GM19467 (cell line): ENCODE results near the gene CWH43.
"Not testable (repeated sequence)": the region's sequence is repeated elsewhere in the genome, so short reads cannot be mapped to it uniquely, and the experiment has no call there.

Source experiments
- ATAC-seq: cut with Tn5 transposase; IDR thresholded peaks from one replicate; pipeline ENCODE4 v1.9.1; 2021; ENCODE audit warnings: mild to moderate bottlenecking, moderate library complexity; ENCODE audit not compliant: unreplicated experiment

CWH43 gene

DNA sequence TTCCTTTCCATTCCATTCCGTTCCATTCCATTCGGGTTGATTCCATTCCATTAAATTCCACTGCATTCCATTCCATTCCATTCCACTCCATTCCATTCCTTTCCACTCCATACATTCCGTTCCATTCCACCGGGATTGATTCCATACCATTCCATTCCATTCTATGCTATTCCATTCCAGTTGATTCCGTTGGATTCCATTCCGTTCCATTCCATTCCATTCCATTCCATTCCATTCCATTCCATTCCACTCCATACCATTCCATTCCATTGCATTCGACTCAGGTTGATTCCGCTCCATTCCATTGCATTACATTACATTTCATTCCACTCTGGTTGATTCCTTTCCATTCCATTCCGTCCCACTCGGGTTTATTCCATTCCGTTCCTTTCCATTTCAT lies 110.1 kb downstream of the CWH43 start:
- ATAC-seq, result not testable (repeated sequence)

- peak; percentile 37 for ATAC-seq
Observed at GRCh38 chr4:49096627-49097026, 110.6 kb downstream of the CWH43 start.

DNA sequence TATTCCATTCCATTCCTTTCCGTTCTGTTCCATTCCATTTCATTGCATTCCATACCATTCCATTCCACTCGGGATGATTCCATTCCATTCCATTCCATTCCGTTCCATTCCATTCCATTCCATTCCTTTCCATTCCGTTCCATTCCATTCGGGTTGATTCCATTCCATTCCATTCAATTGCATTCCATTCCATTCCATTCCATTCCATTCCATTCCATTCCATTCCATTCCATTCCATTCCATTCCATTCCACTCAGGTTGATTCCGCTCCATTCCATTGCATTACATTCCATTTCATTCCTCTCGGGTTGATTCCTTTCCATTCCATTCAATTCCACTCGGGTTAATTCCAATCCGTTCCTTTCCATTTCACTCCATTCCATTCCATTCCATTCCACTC lies 111.0 kb downstream of the CWH43 start:
- ATAC-seq, result not testable (repeated sequence)

DNA sequence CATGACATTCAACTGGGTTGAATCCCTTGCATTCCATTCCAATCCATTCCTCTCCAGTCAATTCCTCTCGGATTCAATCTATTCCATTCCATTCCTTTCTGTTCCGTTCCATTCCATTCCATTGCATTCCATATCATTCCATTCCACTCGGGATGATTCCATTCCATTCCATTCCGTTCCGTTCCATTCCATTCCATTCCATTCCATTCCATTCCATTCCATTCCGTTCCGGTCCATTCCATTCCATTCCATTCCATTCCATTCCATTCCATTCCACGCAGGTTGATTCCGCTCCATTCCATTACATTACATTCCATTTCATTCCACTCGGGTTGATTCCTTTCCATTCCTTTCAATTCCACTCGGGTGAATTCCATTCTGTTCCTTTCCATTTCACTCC lies 111.4 kb downstream of the CWH43 start:
- not testable (repeated sequence) for ATAC-seq

DNA sequence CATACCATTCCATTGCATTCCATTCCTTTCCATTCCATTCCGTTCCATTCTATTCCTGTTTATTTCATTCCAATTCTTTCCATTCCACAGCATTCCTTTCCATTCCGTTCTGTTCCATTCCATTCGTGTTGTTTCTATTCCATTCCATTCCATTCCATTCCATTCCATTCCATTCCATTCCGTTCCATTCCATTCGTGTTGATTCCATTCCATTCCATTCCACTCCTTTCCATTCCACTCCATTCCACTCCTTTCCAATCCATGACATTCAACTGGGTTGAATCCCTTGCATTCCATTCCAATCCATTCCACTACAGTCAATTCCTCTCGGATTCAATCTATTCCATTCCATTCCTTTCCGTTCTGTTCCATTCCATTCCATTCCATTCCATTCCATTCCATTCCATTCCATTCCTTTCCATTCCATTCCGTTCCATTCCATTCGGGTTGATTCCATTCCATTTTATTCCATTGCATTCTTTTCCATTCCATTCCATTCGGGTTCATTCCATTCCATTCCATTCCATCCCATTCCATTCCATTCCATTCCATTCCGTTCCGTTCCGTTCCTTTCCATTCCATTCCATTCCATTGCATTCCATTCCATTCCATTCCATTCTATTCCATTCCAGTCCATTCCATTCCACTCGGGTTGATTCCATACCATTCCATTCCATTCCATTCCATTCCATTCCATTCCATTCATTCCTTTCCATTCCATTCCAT lies 112.1 kb downstream of the CWH43 start:
- ATAC-seq, result not testable (repeated sequence)

DNA sequence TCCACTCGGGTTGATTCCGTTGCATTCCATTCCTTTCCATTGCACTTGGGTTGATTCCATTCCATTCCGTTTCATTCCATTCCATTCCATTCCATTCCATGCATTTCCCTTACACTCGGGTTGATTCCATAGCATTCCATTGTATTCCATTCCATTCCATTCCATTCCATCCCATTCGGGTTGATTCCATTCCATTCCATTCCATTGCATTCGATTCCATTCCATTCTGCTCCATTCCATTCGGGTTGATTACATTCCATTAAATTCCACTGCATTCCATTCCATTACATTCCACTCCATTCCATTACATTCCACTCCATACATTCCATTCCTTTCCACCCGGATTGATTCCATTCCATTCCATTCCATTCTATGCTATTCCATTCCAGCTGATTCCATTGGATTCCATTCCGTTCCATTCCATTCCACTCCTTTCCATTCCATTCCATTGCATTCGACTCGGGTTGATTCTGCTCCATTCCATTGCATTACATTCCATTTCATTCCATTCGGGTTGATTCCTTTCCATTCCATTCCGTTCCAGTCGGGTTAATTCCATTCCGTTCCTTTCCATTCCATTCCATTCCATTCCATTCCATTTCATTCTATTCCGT lies 113.9 kb downstream of the CWH43 start:
- not testable (repeated sequence) for ATAC-seq

DNA sequence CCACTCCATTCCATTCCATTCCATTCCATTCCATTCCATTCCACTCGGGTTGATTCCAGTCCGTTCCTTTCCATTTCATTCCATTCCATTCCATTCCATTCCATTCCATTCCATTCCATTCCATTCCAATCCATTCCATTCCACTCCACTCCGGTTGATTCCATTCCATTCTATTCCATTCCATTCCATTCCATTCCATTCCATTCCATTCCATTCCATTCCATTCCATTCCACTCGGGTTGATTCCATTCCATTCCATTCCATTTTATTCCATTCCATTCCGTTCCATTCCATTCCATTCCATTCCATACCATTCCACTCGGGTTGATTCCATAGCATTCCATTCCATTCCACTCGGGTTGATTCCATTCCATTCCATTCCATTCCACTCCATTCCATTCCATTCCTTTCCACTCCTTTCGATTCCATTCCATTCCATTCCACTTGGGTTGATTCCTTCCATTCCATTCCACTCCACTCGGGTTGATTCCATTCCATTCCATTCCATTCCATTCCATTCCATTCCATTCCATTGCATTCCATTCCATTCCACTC lies 116.3 kb downstream of the CWH43 start:
- ATAC-seq, result peak; percentile 37

DNA sequence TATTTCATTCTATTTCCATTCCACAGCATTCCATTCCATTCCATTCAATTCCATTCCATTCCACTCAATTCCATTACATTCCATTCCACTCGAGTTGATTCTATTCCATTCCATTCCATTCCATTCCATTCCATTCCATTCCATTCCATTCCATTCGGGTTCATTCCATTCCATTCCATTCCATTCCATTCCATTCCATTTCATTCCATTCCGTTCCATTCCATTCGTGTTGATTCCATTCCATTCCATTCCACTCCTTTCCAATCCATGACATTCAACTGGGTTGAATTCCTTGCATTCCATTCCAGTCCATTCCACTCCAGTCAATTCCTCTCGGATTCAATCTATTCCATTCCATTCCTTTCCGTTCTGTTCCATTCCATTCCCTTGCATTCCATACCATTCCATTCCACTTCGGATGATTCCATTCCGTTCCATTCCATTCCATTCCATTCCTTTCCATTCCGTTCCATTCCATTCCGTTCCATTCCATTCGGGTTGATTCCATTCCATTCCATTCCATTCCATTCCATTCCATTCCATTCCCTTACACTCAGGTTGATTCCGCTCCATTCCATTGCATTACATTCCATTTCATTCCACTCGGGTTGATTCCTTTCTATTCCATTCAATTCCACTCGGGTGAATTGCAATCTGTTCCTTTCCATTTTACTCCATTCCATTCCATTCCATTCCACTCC lies 117.5 kb downstream of the CWH43 start:
- ATAC-seq, result peak; percentile 28

- ATAC-seq, result not testable (repeated sequence)
Observed at GRCh38 chr4:49104231-49104930, 118.3 kb downstream of the CWH43 start.

GRCh38 chr4:49105248-49105904 lies 119.3 kb downstream of the CWH43 start:
- not testable (repeated sequence) for ATAC-seq

GRCh38 chr4:49107262-49107661 lies 121.2 kb downstream of the CWH43 start:
- not testable (repeated sequence) for ATAC-seq

DNA sequence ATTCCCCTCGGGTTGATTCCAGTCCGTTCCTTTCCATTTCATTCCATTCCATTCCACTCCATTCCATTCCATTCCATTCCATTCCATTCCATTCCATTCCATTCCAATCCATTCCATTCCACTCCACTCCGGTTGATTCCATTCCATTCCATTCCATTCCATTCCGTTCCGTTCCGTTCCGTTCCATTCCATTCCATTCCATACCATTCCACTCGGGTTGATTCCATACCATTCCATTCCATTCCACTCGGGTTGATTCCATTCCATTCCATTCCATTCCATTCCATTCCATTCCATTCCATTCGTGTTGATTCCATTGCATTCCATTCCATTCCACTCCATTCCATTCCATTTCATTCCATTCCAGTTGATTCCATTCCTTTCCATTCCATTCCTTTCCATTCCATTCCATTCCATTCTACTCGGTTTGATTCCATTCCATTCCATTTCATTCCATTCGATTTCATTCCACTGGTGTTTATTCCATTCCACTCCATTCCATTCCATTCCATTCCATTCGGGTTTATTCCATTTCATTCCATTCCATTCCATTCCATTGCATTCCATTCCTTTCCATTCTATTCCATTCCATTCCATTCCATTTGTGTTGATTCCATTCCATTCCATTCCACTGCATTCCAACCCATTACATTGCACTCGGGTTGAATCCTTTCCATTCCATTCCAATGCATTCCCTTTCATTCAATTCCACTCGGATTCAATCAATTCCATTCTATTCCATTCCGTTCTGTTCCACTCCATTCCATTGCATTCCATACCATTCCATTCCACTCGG lies 122.3 kb downstream of the CWH43 start:
- peak; percentile 45 for ATAC-seq

GRCh38 chr4:49109567-49110166 lies 123.6 kb downstream of the CWH43 start:
- peak; percentile 39 for ATAC-seq

DNA sequence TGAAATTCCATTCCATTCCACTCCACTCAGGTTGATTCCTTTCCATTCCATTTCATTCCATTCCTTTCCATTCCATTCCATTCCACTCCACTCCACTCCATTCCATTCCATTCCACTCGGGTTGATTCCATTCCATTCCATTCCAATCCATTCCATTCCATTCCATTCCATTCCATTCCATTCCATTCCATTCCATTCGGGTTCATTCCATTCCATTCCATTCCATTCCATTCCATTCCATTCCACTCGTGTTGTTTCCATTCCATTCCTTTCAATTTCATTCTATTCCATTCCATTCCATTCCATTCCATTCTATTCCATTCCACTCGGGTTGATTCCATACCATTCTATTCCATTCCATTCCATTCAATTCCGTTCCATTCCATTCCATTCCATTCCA lies 124.5 kb downstream of the CWH43 start:
- peak; percentile 51 for ATAC-seq
